Inflammatory macrophage treated with lipopolysaccharide for 4 hours (primary cell): Measurements from ENCODE around the gene TAOK2.
A peak's percentile ranks its signal among the peaks of the same experiment; 100 is the strongest.
"Not testable (repeated sequence)": the region's sequence is repeated elsewhere in the genome, so short reads cannot be mapped to it uniquely, and the experiment has no call there.

Source experiments
- DNase-seq: peaks from one replicate; pipeline ENCODE4 v3.0.0-alpha.2; 2020

TAOK2 gene

DNA sequence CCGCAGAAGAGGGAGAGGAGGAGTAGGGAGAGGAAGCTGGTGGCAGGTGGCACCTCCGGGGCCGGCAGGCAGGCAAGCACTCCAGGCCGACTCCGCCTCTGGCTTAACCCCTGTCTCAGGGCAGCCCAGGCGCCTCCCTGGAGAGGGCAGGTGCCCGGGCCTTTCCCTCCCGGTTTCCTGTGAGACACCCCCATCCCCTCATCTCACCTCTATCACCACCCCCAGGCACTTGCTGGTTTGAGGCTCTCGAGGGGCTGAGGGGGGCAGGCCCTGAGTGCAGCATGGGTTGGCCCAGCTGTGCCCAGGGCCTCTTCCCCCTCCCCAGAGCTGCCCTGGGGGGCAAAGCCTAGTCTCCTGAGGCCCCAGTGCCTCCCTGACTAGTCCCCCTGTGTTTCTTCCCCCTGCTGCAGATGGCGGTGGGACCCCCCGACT lies 31.2 kb downstream of the TAOK2 start:
- no peak for DNase-seq

DNA sequence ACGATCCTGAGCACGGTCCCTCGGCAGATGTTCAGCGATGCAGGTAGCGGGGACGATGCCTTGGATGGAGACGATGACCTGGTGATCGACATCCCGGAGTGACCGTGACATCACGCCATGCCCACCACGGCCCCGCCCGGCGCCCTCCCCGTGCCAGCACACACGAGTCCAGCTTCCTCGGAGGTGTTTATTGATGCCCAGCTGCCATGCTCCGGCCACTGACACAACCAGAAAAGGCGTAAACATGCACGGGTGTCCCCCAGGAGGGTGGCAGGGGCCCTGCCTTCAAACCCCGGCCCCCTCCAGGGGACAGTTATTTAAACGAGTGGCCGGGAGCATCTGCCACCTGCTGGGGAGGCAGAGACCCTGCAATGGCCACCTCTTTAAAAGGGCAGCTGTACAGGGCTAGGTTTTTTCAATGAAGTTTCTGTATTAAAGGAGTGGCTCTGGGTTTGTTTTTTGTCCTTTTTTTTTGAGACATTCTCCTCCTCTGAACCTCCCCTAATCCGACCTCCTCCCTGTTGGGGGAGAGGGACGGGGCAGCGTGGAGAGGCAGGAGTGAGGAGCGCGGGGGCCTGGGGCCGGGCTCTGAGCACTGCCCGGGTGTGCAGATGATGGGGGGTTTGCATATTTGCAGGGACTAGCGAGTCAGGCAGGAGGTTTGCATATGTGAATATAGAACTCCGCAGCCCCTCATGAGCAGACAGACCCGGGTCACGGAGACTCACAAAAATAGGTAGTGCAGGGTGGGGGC lies 31.9 kb downstream of the TAOK2 start:
- DNase-seq: peak; percentile 42

DNA sequence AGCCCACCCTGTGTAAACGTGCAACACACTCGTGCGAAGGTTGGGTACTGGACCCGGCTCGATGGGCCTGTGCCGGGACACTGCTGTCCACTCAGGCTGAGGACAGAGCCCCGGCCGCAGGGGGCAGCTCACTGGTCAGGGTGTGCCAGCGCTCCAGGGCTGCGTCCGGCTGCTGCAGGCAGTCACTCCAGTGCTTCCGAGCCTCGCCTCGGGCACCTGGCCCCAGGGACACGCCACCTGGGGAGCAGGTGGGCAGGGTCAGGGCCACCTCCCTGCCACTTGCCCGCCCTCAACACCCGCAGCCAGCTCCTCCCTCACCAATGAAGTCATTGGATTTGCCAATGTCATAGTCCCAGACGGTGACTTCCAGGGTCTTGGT lies 32.4 kb downstream of the TAOK2 start:
- no peak for DNase-seq

DNA sequence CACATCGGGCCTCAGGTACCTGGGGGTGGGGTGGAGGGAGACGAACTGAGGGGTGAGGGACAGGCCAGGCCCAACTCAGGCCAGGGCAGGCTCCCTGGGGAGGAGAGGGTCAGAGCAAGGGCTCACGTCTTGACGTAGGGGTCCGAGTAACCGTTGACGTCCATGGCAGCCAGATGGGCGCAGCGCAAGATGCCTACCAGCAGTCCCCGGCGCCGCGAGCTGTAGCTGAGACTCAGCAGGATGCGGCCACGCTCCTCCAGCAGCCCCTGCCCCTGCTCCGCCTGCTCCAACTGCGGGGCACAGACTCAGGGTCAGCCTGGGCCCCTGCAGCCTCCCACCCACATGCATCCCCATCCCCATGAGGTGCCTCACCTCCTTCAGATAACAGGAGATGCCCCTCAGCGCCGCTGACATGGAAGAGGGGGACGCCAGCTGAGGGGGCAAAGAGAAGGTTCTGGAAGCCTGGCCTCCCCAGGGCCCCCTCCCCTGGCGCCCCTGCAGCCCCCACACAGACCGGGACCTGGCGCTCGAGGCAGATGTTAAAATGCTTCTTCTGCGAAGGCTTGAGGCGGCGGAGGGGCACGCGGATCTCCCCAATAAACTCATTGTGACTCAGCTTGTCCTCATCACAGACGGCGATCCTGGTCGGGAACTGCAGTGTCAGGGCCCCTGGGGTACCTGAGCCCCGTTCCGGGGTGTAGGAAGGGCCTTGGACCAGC lies 33.1 kb downstream of the TAOK2 start:
- DNase-seq: no peak

DNA sequence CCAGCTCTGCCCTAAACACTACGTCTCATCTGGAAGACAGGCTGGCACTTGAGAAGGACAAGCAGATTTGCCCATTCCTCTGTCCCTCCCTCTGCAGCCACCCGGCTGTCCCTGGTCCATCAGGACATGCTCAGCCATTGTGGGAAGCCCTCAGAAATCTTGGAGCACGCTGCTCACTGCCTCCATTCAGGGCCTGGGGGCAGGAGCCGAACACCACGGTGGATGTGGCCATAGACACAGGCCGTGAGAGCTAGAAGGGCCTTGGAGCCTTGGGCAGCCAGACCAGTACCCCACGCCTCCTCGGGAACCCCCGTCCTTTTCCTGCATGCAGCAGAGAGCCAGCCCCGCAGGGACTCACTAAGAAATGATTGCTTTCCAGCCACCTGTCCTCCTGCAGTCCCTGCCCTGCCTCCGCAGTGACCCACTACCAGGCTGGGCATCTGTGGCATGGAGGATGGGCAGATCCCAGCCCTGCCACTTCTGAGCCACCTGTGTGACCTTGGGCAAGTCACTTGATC lies 33.8 kb downstream of the TAOK2 start:
- DNase-seq: no peak

DNA sequence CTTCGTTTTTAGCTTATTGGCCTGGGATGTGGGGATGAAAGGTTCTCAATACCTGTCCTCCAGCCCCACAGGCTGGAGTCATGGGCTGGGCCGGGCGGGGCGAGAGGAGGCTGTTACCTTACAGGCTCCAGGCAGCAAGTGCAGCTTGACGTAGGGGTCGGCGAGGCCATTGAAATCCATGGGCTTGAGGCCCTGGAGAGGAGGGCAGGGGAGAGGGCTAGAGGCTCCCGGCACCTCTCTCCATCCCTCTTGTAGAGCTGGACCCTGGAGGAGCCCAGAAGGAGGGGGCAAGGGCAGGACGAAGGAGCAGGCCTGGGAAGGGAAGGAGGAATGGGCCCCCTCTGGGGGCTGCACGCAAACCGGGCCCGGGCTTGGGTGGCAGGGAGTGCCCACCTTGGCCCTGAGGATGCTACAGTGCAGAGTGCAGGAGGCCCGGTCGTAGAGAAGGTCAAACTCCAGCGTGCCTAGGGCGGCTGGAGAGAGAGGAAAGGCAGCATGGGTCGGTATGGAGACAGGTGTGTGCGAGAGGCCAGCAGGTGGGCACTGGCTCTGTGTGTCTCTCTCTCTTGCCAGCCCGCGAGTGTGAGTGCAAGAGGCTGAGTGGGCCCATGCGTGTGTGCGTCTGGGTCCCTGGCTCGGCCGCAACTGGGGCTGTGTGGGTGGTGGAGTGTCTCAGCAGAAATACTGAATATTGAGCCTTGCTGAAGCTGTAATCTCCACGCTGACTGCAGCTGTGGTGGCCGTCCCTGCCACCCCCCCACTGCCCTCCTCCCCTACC lies 35.6 kb downstream of the TAOK2 start:
- DNase-seq: no peak

DNA sequence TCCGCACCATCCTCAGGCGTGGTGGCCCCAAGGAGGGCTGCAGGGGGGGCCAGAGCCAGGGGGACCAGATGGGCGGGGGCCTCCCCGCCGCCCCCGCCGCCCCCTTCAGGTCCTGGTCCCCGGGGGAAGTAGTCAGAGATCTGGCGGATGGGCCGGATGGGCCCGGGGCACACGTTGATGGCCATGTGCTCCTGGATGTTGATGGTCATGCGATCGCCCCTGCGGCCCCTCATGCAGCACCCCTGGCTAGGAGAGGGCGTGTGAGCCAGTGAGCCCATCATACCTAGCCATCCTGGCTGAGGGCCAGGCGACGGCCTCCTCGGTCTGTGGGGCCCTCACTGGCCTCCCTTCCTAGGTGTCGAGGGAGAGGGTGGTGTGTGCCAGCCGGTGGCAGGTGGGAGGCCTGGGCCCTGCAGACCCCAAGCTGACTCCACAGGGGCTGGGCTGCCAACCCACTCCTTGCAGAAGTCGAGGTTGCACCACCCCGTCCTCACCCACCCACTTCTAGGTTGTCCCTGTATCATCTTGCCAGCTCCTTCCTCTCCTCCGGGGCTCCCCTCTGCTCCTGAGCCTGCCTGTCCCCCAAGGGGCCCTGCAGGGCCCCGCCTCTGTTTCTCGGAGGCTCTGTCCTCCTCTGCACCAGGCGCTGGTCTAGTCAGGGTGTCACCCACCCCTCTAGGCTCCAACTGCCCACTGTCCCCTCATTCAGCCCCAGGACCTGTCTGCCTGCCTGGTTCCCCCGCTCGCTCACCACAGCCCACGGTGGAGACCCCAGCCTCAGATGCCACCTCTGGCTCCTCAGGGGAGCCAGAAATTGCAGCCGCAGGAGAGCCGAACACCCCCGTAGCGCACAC lies 36.5 kb downstream of the TAOK2 start:
- DNase-seq: no peak

DNA sequence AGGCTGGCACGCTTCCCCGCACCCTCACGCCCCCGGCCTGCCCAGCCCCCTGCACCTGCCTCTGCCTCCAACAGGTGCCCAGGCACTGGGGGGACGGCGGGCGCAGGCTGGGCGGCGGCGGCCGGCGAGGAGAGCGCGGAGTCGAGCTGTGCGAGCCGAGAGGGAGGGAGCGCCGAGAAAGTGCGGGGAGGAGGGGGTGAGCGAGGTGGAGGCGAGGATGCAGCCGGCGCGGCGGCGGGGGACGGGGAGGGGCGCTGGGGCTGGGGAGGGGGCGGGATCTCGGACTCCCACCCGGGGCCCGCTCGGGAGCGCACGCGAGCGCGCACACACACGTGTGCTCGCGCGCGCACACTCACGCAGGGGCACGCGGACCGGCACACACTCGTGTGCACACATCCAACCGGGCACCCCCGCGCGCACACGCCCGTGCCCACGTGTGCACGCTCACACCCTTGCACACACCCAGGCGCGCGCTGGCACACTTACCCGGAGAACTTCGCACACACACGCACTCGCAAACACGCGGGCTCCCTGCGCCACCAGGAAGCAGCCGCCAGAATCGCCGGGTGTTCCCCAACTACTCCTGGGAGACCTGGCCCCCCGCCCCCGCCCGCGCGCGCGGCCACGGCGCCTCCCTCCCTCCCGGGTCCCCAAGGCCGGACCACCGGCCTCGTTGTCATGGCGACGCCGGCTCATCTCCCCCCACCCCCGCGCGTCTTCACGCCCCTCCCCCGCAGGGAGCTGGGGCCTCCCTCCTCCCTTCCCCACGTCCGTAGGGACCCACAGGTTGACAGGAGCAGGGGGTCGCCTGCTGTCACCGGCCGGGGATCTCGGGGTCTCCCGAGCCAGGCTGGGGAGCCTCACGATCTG lies 37.4 kb downstream of the TAOK2 start, which contains the start of gene DOC2A:
Gene DOC2A (minus strand): TSS at position 184 of the 870 bp plus-strand sequence. CDS start 805 bp downstream, outside the sequence.
- DNase-seq: no peak

DNA sequence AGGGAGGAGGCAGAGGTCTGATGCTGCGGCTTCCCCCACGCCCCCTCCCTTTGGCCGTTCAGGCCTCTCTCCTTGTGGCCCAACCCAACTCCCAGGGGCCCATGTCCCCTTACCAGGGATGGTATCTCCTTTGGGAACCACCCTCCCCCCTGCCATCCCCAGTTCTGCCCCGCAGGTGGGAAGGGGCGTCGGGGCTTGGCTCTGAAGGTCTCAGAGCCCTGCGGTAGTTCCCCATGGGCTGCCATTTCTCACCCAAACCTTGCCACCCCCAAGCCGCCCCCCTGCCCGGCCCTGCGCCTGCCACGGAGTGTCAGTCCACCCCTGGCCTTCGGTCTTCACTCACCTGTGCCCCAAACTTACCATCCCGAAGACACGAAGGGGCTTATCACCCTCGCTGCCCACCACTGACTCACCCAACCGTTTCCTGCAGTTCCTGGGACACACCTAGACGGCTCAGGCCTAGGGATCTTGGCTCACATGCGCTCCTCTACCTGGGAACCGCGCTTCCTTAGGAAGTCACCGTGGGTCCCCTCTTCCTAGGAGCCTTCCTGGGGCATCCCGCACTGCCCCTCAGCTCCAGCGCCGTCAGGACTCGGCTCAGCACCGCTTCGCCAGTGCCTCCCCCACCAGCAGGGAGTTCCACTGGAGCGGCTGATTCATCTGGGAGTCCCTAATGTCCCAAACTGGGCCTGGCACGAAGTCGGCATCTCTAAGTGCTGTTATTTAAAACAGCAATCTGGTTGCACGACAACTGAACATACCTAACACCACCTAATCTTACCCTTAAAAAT lies 38.2 kb downstream of the TAOK2 start:
- DNase-seq: no peak

DNA sequence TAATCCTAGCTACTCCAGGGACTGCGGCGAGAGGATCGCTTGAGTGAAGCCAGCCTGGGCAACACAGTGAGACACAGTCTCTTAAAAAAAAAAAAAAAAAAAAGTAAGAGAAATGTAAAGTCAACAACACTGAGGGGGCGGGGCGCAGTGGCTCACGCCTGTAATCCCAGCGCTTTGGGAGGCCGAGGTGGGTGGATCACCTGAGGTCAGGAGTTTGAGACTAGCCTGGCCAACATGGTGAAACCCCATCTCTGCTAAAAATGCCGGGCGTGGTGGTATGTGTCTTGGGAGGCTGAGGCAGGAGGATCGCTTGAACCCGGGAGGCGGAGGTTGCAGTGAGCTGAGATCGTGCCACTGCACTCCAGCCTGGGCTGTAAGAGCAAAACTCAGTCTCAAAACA lies 38.9 kb downstream of the TAOK2 start:
- DNase-seq: not testable (repeated sequence)

DNA sequence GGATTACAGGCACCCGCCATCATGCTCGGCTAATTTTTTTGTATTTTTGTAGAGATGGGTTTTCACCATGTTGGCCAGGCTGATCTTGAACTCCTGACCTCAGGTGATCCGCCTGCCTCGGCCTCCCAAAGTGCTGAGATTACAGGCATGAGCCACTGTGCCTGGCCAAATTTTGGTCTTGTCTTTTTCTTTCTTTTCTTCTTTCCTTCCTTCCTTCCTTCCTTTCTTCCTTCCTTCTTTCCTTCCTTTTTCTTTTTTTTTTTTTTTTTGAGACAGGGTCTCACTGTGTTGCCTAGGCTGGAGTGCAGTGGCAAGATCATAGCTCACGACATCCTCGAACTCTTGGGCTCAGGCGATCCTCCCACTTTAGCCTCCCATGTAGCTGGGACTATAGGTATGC lies 41.8 kb downstream of the TAOK2 start:
- not testable (repeated sequence) for DNase-seq

DNA sequence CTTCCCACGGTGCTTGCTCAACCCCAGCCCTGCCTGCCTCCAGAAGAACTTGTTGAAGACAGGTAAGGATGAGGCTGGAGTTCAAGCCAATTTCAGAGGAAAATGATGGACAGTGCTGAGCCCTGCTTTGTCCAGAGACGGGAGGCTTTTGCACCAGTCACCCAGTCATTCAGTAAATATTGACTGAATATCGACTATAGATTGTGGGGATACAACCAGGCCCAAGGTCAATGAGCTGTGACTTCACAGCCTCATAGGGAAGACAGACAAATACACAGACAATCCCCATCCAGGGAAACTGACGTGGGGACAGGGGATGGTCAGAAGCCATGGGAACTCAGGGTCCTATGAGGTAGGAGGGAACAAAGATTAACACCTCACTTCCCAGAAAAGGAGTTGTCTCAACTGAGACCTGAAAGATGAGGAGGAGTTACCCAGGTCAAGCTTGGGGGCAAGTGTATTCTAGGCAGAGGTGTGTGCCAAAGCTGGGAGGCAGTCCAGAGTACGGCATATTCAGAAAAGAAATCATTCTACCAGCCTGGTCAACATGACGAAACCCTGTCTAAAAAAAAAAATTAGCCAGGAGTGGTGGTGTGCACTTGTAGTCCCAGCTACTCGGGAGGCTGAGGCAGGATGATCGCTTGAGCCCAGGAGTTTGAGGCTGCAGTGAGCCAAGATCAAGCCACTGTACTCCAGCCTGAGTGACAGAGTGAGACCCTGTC lies 43.0 kb downstream of the TAOK2 start:
- DNase-seq: no peak

DNA sequence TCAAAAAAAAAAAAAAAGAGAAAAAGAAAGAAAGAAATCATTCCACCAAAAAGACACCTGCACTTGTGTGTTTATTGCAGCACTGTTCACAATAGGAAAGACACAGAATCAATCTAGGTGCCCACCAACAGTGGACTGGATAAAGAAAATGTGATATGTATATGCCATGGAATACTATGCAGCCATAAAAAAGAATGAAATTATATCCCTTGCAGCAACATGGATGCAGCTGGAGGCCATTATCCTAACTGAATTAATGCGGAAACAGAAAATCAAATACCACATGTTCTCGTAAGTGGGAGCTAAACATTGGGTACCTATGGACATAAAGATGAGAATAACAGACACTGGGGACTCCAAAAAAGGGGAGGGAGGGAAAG lies 43.6 kb downstream of the TAOK2 start:
- no peak for DNase-seq

DNA sequence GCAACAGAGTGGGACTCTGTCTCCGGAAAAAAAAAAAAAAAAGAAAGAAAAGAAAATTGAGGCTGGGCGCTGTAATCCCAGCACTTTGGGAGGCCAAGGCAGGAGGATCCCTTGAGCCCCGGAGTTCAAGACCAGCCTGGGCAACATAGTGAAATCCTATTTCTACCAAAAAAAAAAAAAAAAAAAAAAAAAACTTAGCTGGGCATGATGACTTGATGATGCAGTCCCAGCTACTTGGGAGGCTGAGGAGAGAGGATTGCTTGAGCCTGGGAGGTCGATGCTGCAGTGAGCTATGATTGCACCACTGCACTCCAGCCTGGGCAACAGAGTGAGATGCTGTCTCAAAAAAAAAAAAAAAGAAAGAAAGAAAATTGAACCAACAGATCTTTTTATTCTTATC lies 44.3 kb downstream of the TAOK2 start:
- not testable (repeated sequence) for DNase-seq

DNA sequence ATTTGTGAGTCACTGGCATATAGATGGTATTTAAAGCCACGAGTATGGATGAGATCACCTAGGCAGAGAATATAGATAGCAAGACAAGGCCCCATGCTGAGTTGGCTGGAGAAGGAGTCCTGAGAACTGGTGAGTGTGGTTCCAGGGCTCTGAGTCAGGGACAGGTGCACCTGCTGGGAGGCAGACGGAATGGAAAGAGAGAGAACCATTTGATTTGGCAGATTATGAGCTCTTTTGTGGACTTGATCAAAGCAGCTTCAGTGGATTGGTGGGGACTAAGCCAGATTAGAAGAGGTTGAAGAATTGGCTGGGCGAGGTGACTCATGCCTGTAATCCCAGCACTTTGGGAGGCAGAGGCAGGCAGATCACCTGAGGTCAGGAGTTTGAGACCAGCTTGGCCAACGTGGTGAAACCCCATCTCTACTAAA lies 45.1 kb downstream of the TAOK2 start:
- no peak for DNase-seq

DNA sequence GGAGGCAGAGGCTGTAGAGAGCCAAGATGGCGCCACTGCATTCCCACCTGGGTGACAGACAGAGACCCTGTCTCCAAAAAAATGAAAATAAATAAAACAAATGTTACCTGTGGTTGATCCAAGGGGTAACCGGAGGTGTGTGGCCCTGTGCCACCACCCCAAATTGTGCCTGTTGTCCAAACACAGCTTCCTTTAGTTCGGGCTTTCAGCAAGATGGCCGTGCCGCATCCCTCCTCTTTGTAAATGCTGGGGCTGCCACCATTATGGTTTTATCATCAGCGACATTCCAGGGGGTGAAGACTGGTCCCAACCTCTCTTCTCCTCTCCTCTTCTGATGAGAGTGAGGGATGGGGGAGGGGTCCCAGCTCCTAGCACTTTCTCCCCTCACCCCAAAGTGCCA lies 49.2 kb downstream of the TAOK2 start, which contains the start of gene C16orf92:
Gene C16orf92 (plus strand): TSS at position 312 of the 400 bp plus-strand sequence. CDS start 143 bp downstream, outside the sequence.
- DNase-seq: no peak

DNA sequence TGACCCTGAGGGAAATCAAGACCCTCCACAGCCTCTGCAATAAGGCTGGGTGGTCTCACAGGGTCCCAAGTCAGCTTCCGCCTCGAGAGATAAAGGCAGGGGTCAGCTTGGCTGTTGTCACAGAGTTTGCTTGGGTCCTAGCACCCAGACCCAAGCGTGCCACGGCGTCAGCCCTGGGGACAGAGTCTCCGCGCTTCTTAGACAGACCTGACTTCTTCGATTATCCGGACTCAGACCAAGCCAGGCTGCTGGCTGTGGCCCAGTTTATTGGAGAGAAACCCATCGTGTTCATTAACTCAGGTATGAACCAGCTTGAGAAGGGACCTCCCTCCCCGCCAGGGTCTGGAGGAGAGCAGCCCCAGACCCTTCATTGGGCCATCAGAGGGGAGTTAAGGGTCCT lies 49.9 kb downstream of the TAOK2 start:
- DNase-seq: no peak

DNA sequence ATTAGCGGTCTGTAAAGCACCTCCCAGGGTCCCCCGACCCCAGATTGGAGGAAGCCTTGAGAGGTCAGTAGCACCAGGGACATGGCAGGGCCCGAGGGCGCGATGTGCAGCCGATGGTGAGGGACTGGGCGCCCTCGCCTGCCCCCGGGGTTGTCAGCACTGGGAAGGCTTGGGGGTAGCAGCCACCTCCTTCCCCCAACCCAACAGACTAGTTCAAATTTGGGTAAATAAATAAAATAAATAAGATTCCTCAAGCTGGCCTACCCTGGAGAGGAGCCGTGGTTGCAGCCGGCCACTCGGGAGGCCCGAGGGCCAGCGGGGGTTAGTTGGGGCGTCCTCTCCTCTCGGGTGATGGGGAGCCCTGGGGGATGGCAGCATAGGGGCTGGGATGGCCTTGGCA lies 50.8 kb downstream of the TAOK2 start:
- DNase-seq: no peak

DNA sequence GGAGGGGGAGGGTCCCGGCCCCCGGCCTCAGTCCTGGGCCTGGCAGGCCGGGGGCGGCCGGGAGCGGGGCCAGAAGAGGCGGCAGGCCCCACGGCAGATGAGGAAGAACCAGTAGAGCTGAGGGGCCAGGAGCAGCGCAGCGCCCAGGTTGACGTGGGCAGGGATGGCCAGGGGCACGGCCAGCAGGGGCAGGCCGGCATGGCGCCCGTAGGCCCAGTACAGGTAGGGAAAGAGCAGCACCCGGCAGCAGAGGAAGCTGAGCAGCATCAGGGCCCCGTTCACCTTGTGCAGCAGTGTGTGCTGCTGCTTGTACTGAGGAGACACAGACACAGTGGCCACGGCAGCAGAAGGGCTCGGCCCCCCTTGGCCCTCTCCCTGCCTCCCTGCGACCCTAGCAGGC lies 51.5 kb downstream of the TAOK2 start:
- no peak for DNase-seq

DNA sequence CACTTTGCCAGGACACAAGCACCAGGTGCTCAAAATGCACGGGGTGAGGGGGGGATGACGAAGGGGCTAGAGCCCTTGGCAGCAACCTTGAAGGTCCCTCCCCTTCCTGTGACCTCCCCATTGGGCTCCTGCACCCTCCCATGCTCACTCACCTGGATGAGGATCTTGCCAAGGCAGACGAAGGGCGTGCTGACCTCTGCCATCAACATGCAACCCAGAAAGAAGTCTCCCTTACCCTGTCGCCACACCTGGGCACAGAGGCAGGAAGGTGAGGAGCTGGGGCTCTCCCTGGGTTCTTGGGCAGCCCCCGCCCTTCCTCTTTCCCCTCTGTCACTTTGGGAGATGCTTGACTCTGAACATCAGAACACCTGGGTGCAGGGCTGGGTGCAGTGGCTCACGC lies 51.9 kb downstream of the TAOK2 start:
- no peak for DNase-seq
